ENCODE data around the gene TMPRSS15. TPM values are rescaled to one million over a fixed set of nuclear protein-coding genes. Genes with fewer than 3 reads are reported as not detected.

Gene TMPRSS15
- total RNA-seq, 1 experiment from 2014 or later, result not detected

GRCh38 chr21:18235545-18235944, 168.0 kb downstream of the TMPRSS15 start:
- CTCF ChIA-PET, result no interaction called here
- no TSS peak for BruUV-seq (replicated peaks)
- POLR2A ChIA-PET (ENCODE audit: low non-redundant PET), result no interaction called here
- intact Hi-C loops (cut with micrococcal nuclease; ENCODE audit: unreplicated experiment), result no loop called here
- H3K36me3 ChIP-seq (ENCODE audit: insufficient read depth, low read length, poor library complexity, severe bottlenecking), result no peaks in the 10 kb centered on the region
- no peak overlapping the region for H3K27ac ChIP-seq (ENCODE audit: low read depth, low read length, poor library complexity, severe bottlenecking)
- H3K4me1 ChIP-seq (ENCODE audit: insufficient read depth, low read length, poor library complexity, severe bottlenecking), result no peaks in the 10 kb centered on the region
- DNase-seq (ENCODE audit: low spot score), result no peak
- no peaks in the 10 kb centered on the region for H3K27me3 ChIP-seq (replicated peaks; ENCODE audit: insufficient read depth, low read depth, low read length, poor library complexity)
- no peak for TF ChIP-seq CTCF (conservative IDR thresholded peaks at IDR 0.05; ENCODE audit: low read depth, low read length)
- no peak for TF ChIP-seq EZH2 (IDR thresholded peaks at IDR 0.05; ENCODE audit: borderline replicate concordance, low read depth, low read length, poor library complexity, severe bottlenecking)
- no peak overlapping the region for H3K4me3 ChIP-seq (ENCODE audit: low read depth, low read length, poor library complexity, severe bottlenecking)
- no peaks in the 10 kb centered on the region for H3K9me3 ChIP-seq (ENCODE audit: low read depth, low read length, poor library complexity, severe bottlenecking)

GRCh38 chr21:18228060-18228739, 175.4 kb downstream of the TMPRSS15 start:
- BruUV-seq (replicated peaks), result no TSS peak
- Histone ChIP-seq H3K9me3 (ENCODE audit: low read depth, low read length, poor library complexity, severe bottlenecking) (no peaks in the 10 kb centered on the region), H3K4me3 (ENCODE audit: low read depth, low read length, poor library complexity, severe bottlenecking) (no peak overlapping the region), H3K27ac (ENCODE audit: low read depth, low read length, poor library complexity, severe bottlenecking) (no peak overlapping the region), H3K27me3 (replicated peaks; ENCODE audit: insufficient read depth, low read depth, low read length, poor library complexity) (no peaks in the 10 kb centered on the region), H3K4me1 (ENCODE audit: insufficient read depth, low read length, poor library complexity, severe bottlenecking) (no peaks in the 10 kb centered on the region), H3K36me3 (ENCODE audit: insufficient read depth, low read length, poor library complexity, severe bottlenecking) (no peaks in the 10 kb centered on the region)
- CTCF ChIA-PET, result no interaction called here
- no peak for TF ChIP-seq EZH2 (IDR thresholded peaks at IDR 0.05; ENCODE audit: borderline replicate concordance, low read depth, low read length, poor library complexity, severe bottlenecking)
- no peak for TF ChIP-seq CTCF (conservative IDR thresholded peaks at IDR 0.05; ENCODE audit: low read depth, low read length)
- POLR2A ChIA-PET (ENCODE audit: low non-redundant PET), result no interaction called here
- intact Hi-C loops (cut with micrococcal nuclease; ENCODE audit: unreplicated experiment), result no loop called here
- DNase-seq (ENCODE audit: low spot score), result no peak

- CTCF ChIA-PET, result no interaction called here
Measured at GRCh38 chr21:18222346-18222745, 181.2 kb downstream of the TMPRSS15 start.

More at GRCh38 chr21:18222346-18222745, 181.2 kb downstream of the TMPRSS15 start:
- H3K27me3 ChIP-seq (replicated peaks; ENCODE audit: insufficient read depth, low read depth, low read length, poor library complexity), result no peaks in the 10 kb centered on the region
- TF ChIP-seq EZH2 (IDR thresholded peaks at IDR 0.05; ENCODE audit: borderline replicate concordance, low read depth, low read length, poor library complexity, severe bottlenecking), result no peak
- no peak for TF ChIP-seq CTCF (conservative IDR thresholded peaks at IDR 0.05; ENCODE audit: low read depth, low read length)
- no peak overlapping the region for H3K4me3 ChIP-seq (ENCODE audit: low read depth, low read length, poor library complexity, severe bottlenecking)
- no peak for DNase-seq (ENCODE audit: low spot score)
- H3K27ac ChIP-seq (ENCODE audit: low read depth, low read length, poor library complexity, severe bottlenecking), result no peak overlapping the region
- no TSS peak for BruUV-seq (replicated peaks)
- no peaks in the 10 kb centered on the region for H3K36me3 ChIP-seq (ENCODE audit: insufficient read depth, low read length, poor library complexity, severe bottlenecking)
- peaks cover 10% of the 10 kb centered on the region for H3K9me3 ChIP-seq (ENCODE audit: low read depth, low read length, poor library complexity, severe bottlenecking)
- intact Hi-C loops (cut with micrococcal nuclease; ENCODE audit: unreplicated experiment), result no loop called here
- POLR2A ChIA-PET (ENCODE audit: low non-redundant PET), result no interaction called here
- no peaks in the 10 kb centered on the region for H3K4me1 ChIP-seq (ENCODE audit: insufficient read depth, low read length, poor library complexity, severe bottlenecking)

All from A673 (cell line).